Measurements from ENCODE around the gene CELA2A.

DNA sequence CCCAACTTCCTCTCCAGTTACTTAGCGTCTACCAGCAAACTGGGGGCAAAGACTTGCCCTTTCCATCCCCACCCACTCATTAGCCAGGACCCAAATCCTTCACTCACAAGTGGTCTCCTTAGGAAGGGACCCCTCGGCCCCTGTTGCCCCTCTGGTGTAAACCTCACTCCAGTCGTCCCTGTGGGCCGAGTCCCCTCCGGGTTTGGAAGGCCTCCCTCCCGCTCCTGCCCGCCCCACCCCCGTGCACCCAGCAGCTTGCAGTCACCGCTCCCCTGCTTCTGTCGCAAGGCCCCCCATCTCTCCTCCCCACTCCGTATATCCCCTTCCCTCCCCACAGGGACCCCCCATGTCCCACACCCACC lies 45.7 kb upstream of the CELA2A start:
- TF ChIP-seq, protein P1, sequence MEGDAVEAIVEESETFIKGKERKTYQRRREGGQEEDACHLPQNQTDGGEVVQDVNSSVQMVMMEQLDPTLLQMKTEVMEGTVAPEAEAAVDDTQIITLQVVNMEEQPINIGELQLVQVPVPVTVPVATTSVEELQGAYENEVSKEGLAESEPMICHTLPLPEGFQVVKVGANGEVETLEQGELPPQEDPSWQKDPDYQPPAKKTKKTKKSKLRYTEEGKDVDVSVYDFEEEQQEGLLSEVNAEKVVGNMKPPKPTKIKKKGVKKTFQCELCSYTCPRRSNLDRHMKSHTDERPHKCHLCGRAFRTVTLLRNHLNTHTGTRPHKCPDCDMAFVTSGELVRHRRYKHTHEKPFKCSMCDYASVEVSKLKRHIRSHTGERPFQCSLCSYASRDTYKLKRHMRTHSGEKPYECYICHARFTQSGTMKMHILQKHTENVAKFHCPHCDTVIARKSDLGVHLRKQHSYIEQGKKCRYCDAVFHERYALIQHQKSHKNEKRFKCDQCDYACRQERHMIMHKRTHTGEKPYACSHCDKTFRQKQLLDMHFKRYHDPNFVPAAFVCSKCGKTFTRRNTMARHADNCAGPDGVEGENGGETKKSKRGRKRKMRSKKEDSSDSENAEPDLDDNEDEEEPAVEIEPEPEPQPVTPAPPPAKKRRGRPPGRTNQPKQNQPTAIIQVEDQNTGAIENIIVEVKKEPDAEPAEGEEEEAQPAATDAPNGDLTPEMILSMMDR (IDR thresholded peaks at IDR 0.05): no peak
- TF ChIP-seq POLR2AphosphoS5 (IDR thresholded peaks at IDR 0.05; ENCODE audit: low read depth, low read length) (no peak), SIN3A (IDR thresholded peaks at IDR 0.05; ENCODE audit: borderline replicate concordance, insufficient read depth, low read depth, low read length) (no peak), TCF7L2 (IDR thresholded peaks at IDR 0.05; ENCODE audit: low read depth, low read length) (no peak)
- TF ChIP-seq, protein P2, sequence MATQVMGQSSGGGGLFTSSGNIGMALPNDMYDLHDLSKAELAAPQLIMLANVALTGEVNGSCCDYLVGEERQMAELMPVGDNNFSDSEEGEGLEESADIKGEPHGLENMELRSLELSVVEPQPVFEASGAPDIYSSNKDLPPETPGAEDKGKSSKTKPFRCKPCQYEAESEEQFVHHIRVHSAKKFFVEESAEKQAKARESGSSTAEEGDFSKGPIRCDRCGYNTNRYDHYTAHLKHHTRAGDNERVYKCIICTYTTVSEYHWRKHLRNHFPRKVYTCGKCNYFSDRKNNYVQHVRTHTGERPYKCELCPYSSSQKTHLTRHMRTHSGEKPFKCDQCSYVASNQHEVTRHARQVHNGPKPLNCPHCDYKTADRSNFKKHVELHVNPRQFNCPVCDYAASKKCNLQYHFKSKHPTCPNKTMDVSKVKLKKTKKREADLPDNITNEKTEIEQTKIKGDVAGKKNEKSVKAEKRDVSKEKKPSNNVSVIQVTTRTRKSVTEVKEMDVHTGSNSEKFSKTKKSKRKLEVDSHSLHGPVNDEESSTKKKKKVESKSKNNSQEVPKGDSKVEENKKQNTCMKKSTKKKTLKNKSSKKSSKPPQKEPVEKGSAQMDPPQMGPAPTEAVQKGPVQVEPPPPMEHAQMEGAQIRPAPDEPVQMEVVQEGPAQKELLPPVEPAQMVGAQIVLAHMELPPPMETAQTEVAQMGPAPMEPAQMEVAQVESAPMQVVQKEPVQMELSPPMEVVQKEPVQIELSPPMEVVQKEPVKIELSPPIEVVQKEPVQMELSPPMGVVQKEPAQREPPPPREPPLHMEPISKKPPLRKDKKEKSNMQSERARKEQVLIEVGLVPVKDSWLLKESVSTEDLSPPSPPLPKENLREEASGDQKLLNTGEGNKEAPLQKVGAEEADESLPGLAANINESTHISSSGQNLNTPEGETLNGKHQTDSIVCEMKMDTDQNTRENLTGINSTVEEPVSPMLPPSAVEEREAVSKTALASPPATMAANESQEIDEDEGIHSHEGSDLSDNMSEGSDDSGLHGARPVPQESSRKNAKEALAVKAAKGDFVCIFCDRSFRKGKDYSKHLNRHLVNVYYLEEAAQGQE (IDR thresholded peaks at IDR 0.05; ENCODE audit: insufficient read depth in 1 of 2, low read depth in 2 of 2, low read length in 1 of 2): no peak
